ENCODE results near the gene HOXA13.

The HOXA13 gene

DNA sequence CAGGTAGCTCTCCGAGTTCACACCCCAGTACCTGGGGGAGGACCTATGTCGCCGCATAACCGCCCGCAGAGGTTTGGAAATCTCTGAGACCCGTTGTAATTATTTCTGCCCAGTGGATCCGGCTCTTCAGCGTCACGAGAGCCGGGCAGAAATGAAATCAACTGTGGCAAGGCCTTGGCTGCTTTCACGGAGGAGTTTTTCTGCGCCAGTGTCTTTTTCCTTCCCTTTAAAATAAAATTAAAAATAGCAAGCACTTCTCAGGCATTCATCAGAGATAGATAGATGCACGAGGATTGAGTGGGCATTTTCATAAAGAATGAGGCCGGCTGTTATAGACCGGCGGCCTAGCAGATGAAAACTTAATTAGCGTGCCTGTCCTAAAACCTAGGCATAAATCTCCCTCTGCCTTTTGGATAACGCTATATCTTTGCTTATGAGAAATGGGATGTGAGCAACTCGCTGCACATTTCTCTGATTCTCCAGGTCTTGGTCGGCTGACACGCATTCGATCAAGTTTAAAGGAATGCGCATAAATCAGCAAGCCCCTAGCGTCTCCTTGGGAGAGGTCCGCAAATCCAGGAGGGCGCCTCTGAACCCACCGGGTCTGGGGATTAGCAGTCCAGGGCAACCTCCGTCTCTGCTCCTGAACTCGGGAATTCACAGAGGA lies 6.4 kb downstream of the HOXA13 start:
- Histone ChIP-seq H3K27me3 (peaks cover 0 to 95% of the 10 kb centered on the region in 2 donors), H3K36me3 (no peaks in the 10 kb centered on the region), H3K9me3 (no peaks in the 10 kb centered on the region), H3K4me3 (peak overlapping the region in 1 of 2 donors; percentile 42), H3K27ac (no peak overlapping the region), H3K4me1 (peaks cover 0 to 16% (median 8%) of the 10 kb centered on the region in 4 donors)
- intact Hi-C loops (cut with DNase I; ENCODE audit: low total_unique reads), result loop anchor here (10.0 kb wide), 2 partner anchors 731 to 901 kb away; no protein-coding TSS in a partner anchor
- TF ChIP-seq, protein P1, sequence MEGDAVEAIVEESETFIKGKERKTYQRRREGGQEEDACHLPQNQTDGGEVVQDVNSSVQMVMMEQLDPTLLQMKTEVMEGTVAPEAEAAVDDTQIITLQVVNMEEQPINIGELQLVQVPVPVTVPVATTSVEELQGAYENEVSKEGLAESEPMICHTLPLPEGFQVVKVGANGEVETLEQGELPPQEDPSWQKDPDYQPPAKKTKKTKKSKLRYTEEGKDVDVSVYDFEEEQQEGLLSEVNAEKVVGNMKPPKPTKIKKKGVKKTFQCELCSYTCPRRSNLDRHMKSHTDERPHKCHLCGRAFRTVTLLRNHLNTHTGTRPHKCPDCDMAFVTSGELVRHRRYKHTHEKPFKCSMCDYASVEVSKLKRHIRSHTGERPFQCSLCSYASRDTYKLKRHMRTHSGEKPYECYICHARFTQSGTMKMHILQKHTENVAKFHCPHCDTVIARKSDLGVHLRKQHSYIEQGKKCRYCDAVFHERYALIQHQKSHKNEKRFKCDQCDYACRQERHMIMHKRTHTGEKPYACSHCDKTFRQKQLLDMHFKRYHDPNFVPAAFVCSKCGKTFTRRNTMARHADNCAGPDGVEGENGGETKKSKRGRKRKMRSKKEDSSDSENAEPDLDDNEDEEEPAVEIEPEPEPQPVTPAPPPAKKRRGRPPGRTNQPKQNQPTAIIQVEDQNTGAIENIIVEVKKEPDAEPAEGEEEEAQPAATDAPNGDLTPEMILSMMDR (IDR thresholded peaks at IDR 0.05), result no peak
- peak; percentile 14 to 33 for DNase-seq

GRCh38 chr7:27192546-27193334 lies 7.2 kb downstream of the HOXA13 start:
- H3K4me3 ChIP-seq, result peak overlapping the region; percentile 38 to 42
- DNase-seq, result peak; percentile 26 to 66
- H3K27ac ChIP-seq, result no peak overlapping the region
- peaks cover 0 to 95% of the 10 kb centered on the region in 2 donors for H3K27me3 ChIP-seq
- no peaks in the 10 kb centered on the region for H3K36me3 ChIP-seq
- intact Hi-C loops (cut with DNase I; ENCODE audit: low total_unique reads), result loop anchor here (10.0 kb wide), 2 partner anchors 732 to 902 kb away; no protein-coding TSS in a partner anchor
- H3K9me3 ChIP-seq, result no peaks in the 10 kb centered on the region
- TF ChIP-seq, protein P1 (IDR thresholded peaks at IDR 0.05), result no peak
- H3K4me1 ChIP-seq, result peaks cover 0 to 13% (median 8%) of the 10 kb centered on the region in 4 donors

DNA sequence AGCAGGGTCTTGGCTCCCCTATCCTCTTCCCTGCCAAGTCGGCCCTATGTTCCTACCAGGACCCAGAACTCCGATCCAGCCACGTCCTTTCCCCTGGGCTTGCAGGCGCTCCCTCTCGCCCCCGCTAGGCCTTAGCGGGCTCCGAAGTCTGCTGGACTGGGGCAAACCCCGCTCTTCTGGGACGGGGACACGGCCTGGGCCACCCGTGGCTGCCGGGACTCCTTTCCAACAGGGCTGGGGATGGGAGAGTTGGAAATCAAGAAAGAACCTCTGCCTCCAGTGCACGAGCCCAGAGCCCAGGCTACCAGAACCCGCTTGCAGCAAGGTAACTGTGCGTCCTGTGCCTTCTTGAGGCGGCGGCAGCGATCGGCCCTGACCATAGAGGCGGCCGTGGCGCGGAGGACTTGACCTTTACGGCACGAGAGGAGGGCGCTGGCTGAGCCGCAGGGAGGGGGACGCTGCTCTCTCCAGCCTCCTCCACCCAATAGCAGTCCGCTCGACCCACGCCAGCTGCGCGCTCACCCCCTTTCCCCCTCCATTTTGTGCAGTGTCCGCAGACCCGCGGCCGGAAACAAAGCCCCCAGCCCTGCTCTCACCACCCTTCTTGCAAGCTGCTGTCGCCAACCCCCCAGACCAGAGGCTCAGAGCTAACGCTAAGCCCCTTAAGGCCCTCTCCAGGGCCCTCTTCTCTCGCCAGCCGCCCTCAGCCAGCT lies 7.9 kb downstream of the HOXA13 start:
- TF ChIP-seq, protein P1 (IDR thresholded peaks at IDR 0.05), result no peak
- Histone ChIP-seq H3K36me3 (no peaks in the 10 kb centered on the region), H3K4me1 (peaks cover 0 to 13% (median 8%) of the 10 kb centered on the region in 4 donors), H3K9me3 (no peaks in the 10 kb centered on the region), H3K27me3 (peaks cover 0 to 94% of the 10 kb centered on the region in 2 donors), H3K27ac (no peak overlapping the region), H3K4me3 (peak overlapping the region; percentile 38 to 42)
- intact Hi-C loops (cut with DNase I; ENCODE audit: low total_unique reads), result loop anchor here (10.0 kb wide), 2 partner anchors 733 to 903 kb away; no protein-coding TSS in a partner anchor
- peak; percentile 22 to 62 for DNase-seq

DNA sequence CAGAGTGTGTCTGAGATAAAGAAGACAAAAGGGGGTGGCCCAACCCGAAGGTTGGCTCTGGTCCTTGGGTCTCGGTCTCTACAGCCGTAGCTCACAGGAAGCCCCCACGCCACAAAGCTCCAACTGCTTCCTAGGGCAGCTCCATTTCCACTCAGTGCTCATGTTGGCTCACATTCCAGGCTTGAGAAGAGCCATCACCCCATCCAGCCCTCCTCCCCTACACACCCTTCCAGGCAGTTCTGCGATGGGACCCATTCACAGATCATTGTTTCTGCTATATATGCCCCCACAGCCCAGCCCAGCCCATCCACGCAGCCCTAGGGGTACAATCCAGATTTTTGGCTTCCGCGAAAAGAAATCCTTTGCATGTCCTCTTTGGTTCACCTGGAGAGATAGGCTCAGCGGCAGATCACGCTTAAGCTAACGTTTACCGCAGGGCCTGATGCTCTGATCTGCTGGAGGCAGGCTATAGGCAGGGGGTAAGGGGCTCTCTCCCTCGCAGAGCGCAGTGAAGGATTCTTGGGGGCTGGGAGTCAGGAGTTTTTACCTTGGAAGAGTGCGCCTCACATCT lies 8.6 kb downstream of the HOXA13 start:
- no peak overlapping the region for H3K27ac ChIP-seq
- TF ChIP-seq, protein P1 (IDR thresholded peaks at IDR 0.05), result no peak
- peaks cover 0 to 13% (median 8%) of the 10 kb centered on the region in 4 donors for H3K4me1 ChIP-seq
- H3K4me3 ChIP-seq, result no peak overlapping the region
- H3K36me3 ChIP-seq, result no peaks in the 10 kb centered on the region
- no peaks in the 10 kb centered on the region for H3K9me3 ChIP-seq
- DNase-seq, result peak; percentile 16 to 58
- peaks cover 0 to 90% of the 10 kb centered on the region in 2 donors for H3K27me3 ChIP-seq
- intact Hi-C loops (cut with DNase I; ENCODE audit: low total_unique reads), result loop anchor here (10.0 kb wide), 2 partner anchors 734 to 904 kb away; no protein-coding TSS in a partner anchor
